H9 (cell line): ENCODE results near the gene SLC11A1. TPM values are rescaled to one million over a fixed set of nuclear protein-coding genes. Genes with fewer than 3 reads are reported as not detected.

Experiments used
- DNase-seq: peaks from one replicate; pipeline ENCODE4 v3.0.0-alpha.2; 2017
- H2AFZ ChIP-seq: one replicate; pipeline ENCODE4 v1.6.1; 2013; ENCODE audit warnings: mild to moderate bottlenecking, low read length, control low read depth, moderate library complexity
- H2AK5ac ChIP-seq: 2 replicates; pipeline ENCODE4 v1.6.1; 2013; ENCODE audit warnings: low read length, control low read depth, mixed read lengths; ENCODE audit not compliant: insufficient read length
- H2BK120ac ChIP-seq: one replicate; pipeline ENCODE4 v1.6.1; 2013; ENCODE audit warnings: low read depth, mild to moderate bottlenecking, low read length, control low read depth, inconsistent platforms; ENCODE audit not compliant: poor library complexity, severe bottlenecking
- H2BK12ac ChIP-seq: 2 replicates; pipeline ENCODE4 v1.6.1; 2013; ENCODE audit warnings: low read length, control low read depth, mixed read lengths, low read depth; ENCODE audit not compliant: insufficient read length
- H2BK15ac ChIP-seq: 2 replicates; pipeline ENCODE4 v1.6.1; 2013; ENCODE audit warnings: low read depth, low read length, control low read depth
- H2BK20ac ChIP-seq: one replicate; pipeline ENCODE4 v1.6.1; 2013; ENCODE audit warnings: low read depth, mild to moderate bottlenecking, low read length, control low read depth, inconsistent platforms; ENCODE audit not compliant: poor library complexity, severe bottlenecking
- H2BK5ac ChIP-seq: 2 replicates; pipeline ENCODE4 v1.6.1; 2013; ENCODE audit warnings: low read length, control low read depth, mixed read lengths; ENCODE audit not compliant: insufficient read length
- H3K14ac ChIP-seq: 2 replicates; pipeline ENCODE4 v1.6.1; 2013; ENCODE audit warnings: low read length, control low read depth; ENCODE audit not compliant: insufficient read depth
- H3K18ac ChIP-seq: 2 replicates; pipeline ENCODE4 v1.6.1; 2013; ENCODE audit warnings: low read depth, mild to moderate bottlenecking, mixed read lengths, low read length, control low read depth; ENCODE audit not compliant: insufficient read length
- H3K23ac ChIP-seq: 2 replicates; pipeline ENCODE4 v1.6.1; 2013; ENCODE audit warnings: low read length, control low read depth, mixed read lengths, low read depth; ENCODE audit not compliant: insufficient read length
- H3K23me2 ChIP-seq: 2 replicates; pipeline ENCODE4 v1.6.1; 2013; ENCODE audit warnings: low read depth, mild to moderate bottlenecking, mixed read lengths, low read length, control low read depth; ENCODE audit not compliant: insufficient read length, poor library complexity, severe bottlenecking
- H3K27ac ChIP-seq: 2 replicates; pipeline ENCODE4 v1.5.1; 2013; ENCODE audit warnings: low read length, control low read depth, mixed read lengths, low read depth; ENCODE audit not compliant: insufficient read length
- H3K27me3 ChIP-seq: 2 replicates; pipeline ENCODE4 v1.6.1; 2013; ENCODE audit warnings: low read length, control low read depth, inconsistent platforms; ENCODE audit not compliant: insufficient read depth
- H3K4ac ChIP-seq: 2 replicates; pipeline ENCODE4 v1.6.1; 2013; ENCODE audit warnings: low read depth, mild to moderate bottlenecking, control low read depth, inconsistent platforms, low read length, moderate library complexity
- H3K4me1 ChIP-seq: 2 replicates; pipeline ENCODE4 v1.6.1; 2013; ENCODE audit warnings: low read length, control low read depth, inconsistent platforms; ENCODE audit not compliant: insufficient read depth
- H3K4me2 ChIP-seq: 2 replicates; pipeline ENCODE4 v1.6.1; 2013; ENCODE audit warnings: low read length, control low read depth, mixed read lengths; ENCODE audit not compliant: insufficient read length, insufficient read depth
- H3K56ac ChIP-seq: 2 replicates; pipeline ENCODE4 v1.6.1; 2013; ENCODE audit warnings: low read depth, mild to moderate bottlenecking, mixed read lengths, low read length, control low read depth; ENCODE audit not compliant: insufficient read length
- H3K79me1 ChIP-seq: 2 replicates; pipeline ENCODE4 v1.6.1; 2013; ENCODE audit warnings: low read depth, mild to moderate bottlenecking, moderate library complexity, low read length, control low read depth, inconsistent platforms; ENCODE audit not compliant: insufficient read depth, poor library complexity, severe bottlenecking
- H3K79me2 ChIP-seq: 2 replicates; pipeline ENCODE4 v1.6.1; 2013; ENCODE audit warnings: low read length, control low read depth, inconsistent platforms; ENCODE audit not compliant: insufficient read depth
- H3K9ac ChIP-seq: 2 replicates; pipeline ENCODE4 v1.6.1; 2013; ENCODE audit warnings: low read length, control low read depth, mixed read lengths; ENCODE audit not compliant: insufficient read length; ENCODE audit errors: extremely low read depth
- H3K9me3 ChIP-seq: one replicate; pipeline ENCODE4 v1.6.1; 2013; ENCODE audit warnings: low read depth, low read length, inconsistent platforms; ENCODE audit not compliant: control insufficient read depth
- H3T11ph ChIP-seq: one replicate; pipeline ENCODE4 v1.6.1; 2013; ENCODE audit warnings: mild to moderate bottlenecking, low read length, control low read depth, inconsistent platforms
- H4K20me1 ChIP-seq: one replicate; pipeline ENCODE4 v1.6.1; 2013; ENCODE audit not compliant: control insufficient read depth, insufficient read length, insufficient read depth
- H4K5ac ChIP-seq: 2 replicates; pipeline ENCODE4 v1.6.1; 2013; ENCODE audit warnings: low read depth, mild to moderate bottlenecking, mixed read lengths, low read length, control low read depth; ENCODE audit not compliant: insufficient read length
- H4K8ac ChIP-seq: replicated peaks from 2 replicates; pipeline ENCODE4 v1.6.1; 2013; ENCODE audit warnings: low read length, control low read depth, mixed read lengths, low read depth; ENCODE audit not compliant: insufficient read length
- H4K91ac ChIP-seq: 2 replicates; pipeline ENCODE4 v1.6.1; 2013; ENCODE audit warnings: low read depth, mild to moderate bottlenecking, moderate library complexity, mixed read lengths, low read length, control low read depth; ENCODE audit not compliant: insufficient read length
- H3K27ac Mint-ChIP-seq, 3 experiments: 2 replicates in 2 of 3; 3 replicates in 1 of 3; pipeline ENCODE4 v1.8.0; 2020 to 2021; ENCODE audit warnings: mixed read lengths in 3 of 3, mild to moderate bottlenecking in 1 of 3, moderate library complexity in 1 of 3
- H3K27me3 Mint-ChIP-seq: 2 replicates; pipeline ENCODE4 v1.8.0; 2021; ENCODE audit warnings: low read depth, mild to moderate bottlenecking, moderate library complexity, mixed read lengths
- H3K36me3 Mint-ChIP-seq, 3 experiments: 2 replicates in 2 of 3; 3 replicates in 1 of 3; pipeline ENCODE4 v1.8.0; 2020 to 2021; ENCODE audit warnings: low read depth in 3 of 3, mixed read lengths in 3 of 3; ENCODE audit not compliant: insufficient read depth in 1 of 3
- H3K4me1 Mint-ChIP-seq, 2 experiments: 2 replicates each; pipeline ENCODE4 v1.8.0; 2020; ENCODE audit warnings: mixed read lengths in 2 of 2
- H3K4me3 Mint-ChIP-seq, 2 experiments: 2 replicates in 1 of 2; 3 replicates in 1 of 2; pipeline ENCODE4 v1.8.0; 2020 to 2021; ENCODE audit warnings: mild to moderate bottlenecking in 2 of 2, mixed read lengths in 2 of 2, moderate library complexity in 1 of 2
- H3K9me3 Mint-ChIP-seq, 2 experiments: 2 replicates in 1 of 2; 3 replicates in 1 of 2; pipeline ENCODE4 v1.8.0; 2020; ENCODE audit warnings: mild to moderate bottlenecking in 2 of 2, mixed read lengths in 2 of 2, moderate library complexity in 1 of 2
- CTCF ChIP-seq: fragments of 200-600 bp; sonication (generic); conservative IDR thresholded peaks from 3 replicates; pipeline ENCODE4 v1.8.0; 2021; ENCODE audit warnings: antibody characterized with exemption, mild to moderate bottlenecking
- WGBS: extraction: QIAGEN DNeasy Blood & Tissue Kit; methylation state at CpG from one replicate; pipeline ENCODE4 v1.1.7; 2013; ENCODE audit warnings: missing lambda C conversion rate, low lambda C conversion rate, mixed read lengths; ENCODE audit not compliant: insufficient read length; ENCODE audit errors: extremely low coverage; 5-methylcytosine and 5-hydroxymethylcytosine counted together
- total RNA-seq: library from RNA; stranded (reverse); gene quantifications from 2 replicates; pipeline ENCODE4 v1.2.1, GENCODE V29; 2021

SLC11A1 gene
- total RNA-seq, 1 experiment from 2014 or later, result 0.11 TPM

GRCh38 chr2:218435003-218435982, 53.2 kb downstream of the SLC11A1 start:
- WGBS, result no CpG with 5 or more reads among the region's 11 CpGs
- no peak overlapping the region for H4K5ac ChIP-seq
- no peaks in the 10 kb centered on the region for H3K9me3 Mint-ChIP-seq
- H2BK20ac ChIP-seq, result no peak overlapping the region
- no peak overlapping the region for H3K4me2 ChIP-seq
- no peak for DNase-seq
- no peak overlapping the region for H2AK5ac ChIP-seq
- no peak overlapping the region for H3K4ac ChIP-seq
- no peak overlapping the region for H4K91ac ChIP-seq
- H3K36me3 Mint-ChIP-seq, result no peaks in the 10 kb centered on the region
- H3K18ac ChIP-seq, result no peak overlapping the region
- no peak overlapping the region for H2BK15ac ChIP-seq
- H2BK5ac ChIP-seq, result no peak overlapping the region
- no peaks in the 10 kb centered on the region for H3K9me3 ChIP-seq
- no peak overlapping the region for H3K14ac ChIP-seq
- H4K8ac ChIP-seq, result no peak overlapping the region
- H2BK120ac ChIP-seq, result no peak overlapping the region
- no peaks in the 10 kb centered on the region for H3K79me2 ChIP-seq
- no peaks in the 10 kb centered on the region for H3K23me2 ChIP-seq
- H3K23ac ChIP-seq, result no peak overlapping the region
- no peaks in the 10 kb centered on the region for H3K4me1 Mint-ChIP-seq
- H3K9ac ChIP-seq, result no peak overlapping the region
- H3K27ac Mint-ChIP-seq, result no peak overlapping the region; a peak in 2 of 7 replicates
- no peak overlapping the region for H2AFZ ChIP-seq
- H3K56ac ChIP-seq, result no peak overlapping the region
- no peak overlapping the region for H3T11ph ChIP-seq
- H3K27me3 ChIP-seq, result no peaks in the 10 kb centered on the region
- H3K27ac ChIP-seq, result no peak overlapping the region
- H3K4me3 Mint-ChIP-seq, result no peak overlapping the region
- no peak for TF ChIP-seq CTCF
- no peak overlapping the region for H2BK12ac ChIP-seq
- no peaks in the 10 kb centered on the region for H4K20me1 ChIP-seq
- H3K27me3 Mint-ChIP-seq, result peaks cover 1% of the 10 kb centered on the region
- H3K4me1 ChIP-seq, result no peaks in the 10 kb centered on the region
- H3K79me1 ChIP-seq, result no peaks in the 10 kb centered on the region
